Measurements from ENCODE around the gene UST.
"Not testable (repeated sequence)": the region's sequence is repeated elsewhere in the genome, so short reads cannot be mapped to it uniquely, and the experiment has no call there.

The UST gene

GRCh38 chr6:148765898-148766808, 19.3 kb downstream of the UST start:
- no peak for DNase-seq (ENCODE audit: low read depth in 2 of 2)

GRCh38 chr6:148768646-148769270, 21.9 kb downstream of the UST start:
- no peak for DNase-seq (ENCODE audit: low read depth in 2 of 2)

- no peak for DNase-seq (ENCODE audit: low read depth in 2 of 2)
Observed at GRCh38 chr6:148769304-148769968, 22.6 kb downstream of the UST start.

GRCh38 chr6:148770408-148771211, 23.8 kb downstream of the UST start:
- DNase-seq (ENCODE audit: low read depth in 2 of 2) = no peak

GRCh38 chr6:148771212-148771601, 24.4 kb downstream of the UST start:
- no peak for DNase-seq (ENCODE audit: low read depth in 2 of 2)

- DNase-seq (ENCODE audit: low read depth in 2 of 2) = no peak
Observed at GRCh38 chr6:148771896-148772554, 25.2 kb downstream of the UST start.

GRCh38 chr6:148775161-148775560, 28.3 kb downstream of the UST start:
- no peak for DNase-seq (ENCODE audit: low read depth in 2 of 2)

- no peak for DNase-seq (ENCODE audit: low read depth in 2 of 2)
Observed at GRCh38 chr6:148776321-148777308, 29.8 kb downstream of the UST start.

GRCh38 chr6:148779142-148779562, 32.3 kb downstream of the UST start:
- no peak for DNase-seq (ENCODE audit: low read depth in 2 of 2)

- DNase-seq (ENCODE audit: low read depth in 2 of 2) = not testable (repeated sequence)
Observed at GRCh38 chr6:148780423-148780822, 33.6 kb downstream of the UST start.

- DNase-seq (ENCODE audit: low read depth in 2 of 2) = no peak
Observed at GRCh38 chr6:148780918-148781436, 34.1 kb downstream of the UST start.

- no peak for DNase-seq (ENCODE audit: low read depth in 2 of 2)
Observed at GRCh38 chr6:148789948-148790347, 43.1 kb downstream of the UST start.

- no peak for DNase-seq (ENCODE audit: low read depth in 2 of 2)
Observed at GRCh38 chr6:148790404-148790803, 43.6 kb downstream of the UST start.

- no peak for DNase-seq (ENCODE audit: low read depth in 2 of 2)
Observed at GRCh38 chr6:148790817-148791216, 44.0 kb downstream of the UST start.

GRCh38 chr6:148791372-148791771, 44.5 kb downstream of the UST start:
- no peak for DNase-seq (ENCODE audit: low read depth in 2 of 2)

- no peak for DNase-seq (ENCODE audit: low read depth in 2 of 2)
Observed at GRCh38 chr6:148793721-148794120, 46.9 kb downstream of the UST start.

GRCh38 chr6:148794797-148795196, 48.0 kb downstream of the UST start:
- no peak for DNase-seq (ENCODE audit: low read depth in 2 of 2)

- DNase-seq (ENCODE audit: low read depth in 2 of 2) = no peak
Observed at GRCh38 chr6:148795563-148795962, 48.7 kb downstream of the UST start.

GRCh38 chr6:148799647-148800046, 52.8 kb downstream of the UST start:
- DNase-seq (ENCODE audit: low read depth in 2 of 2) = no peak

GRCh38 chr6:148800536-148800935, 53.7 kb downstream of the UST start:
- no peak for DNase-seq (ENCODE audit: low read depth in 2 of 2)
